ENCODE data around the gene APLP1. TPM values are rescaled to one million over a fixed set of nuclear protein-coding genes. Genes with fewer than 3 reads are reported as not detected.

APLP1 gene
- total and polyA plus RNA-seq, 2 experiments from 2014 or later: 30.2 to 36.0 TPM

DNA sequence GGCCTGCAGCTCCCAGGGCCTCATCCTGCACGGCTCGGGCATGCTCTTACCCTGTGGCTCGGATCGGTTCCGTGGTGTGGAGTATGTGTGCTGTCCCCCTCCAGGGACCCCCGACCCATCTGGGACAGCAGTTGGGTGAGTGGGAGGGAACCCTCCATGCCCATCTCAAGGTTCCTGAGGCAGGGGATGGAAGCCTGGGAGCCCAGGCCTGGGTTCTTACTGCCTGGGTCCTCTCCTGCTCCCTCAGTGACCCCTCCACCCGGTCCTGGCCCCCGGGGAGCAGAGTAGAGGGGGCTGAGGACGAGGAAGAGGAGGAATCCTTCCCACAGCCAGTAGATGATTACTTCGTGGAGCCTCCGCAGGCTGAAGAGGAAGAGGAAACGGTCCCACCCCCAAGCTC is 3.2 kb downstream of the APLP1 start:
- peaks cover 12% of the 10 kb centered on the region for H3K4me1 ChIP-seq (ENCODE audit: insufficient read depth)
- TF ChIP-seq STAT1 (IDR thresholded peaks at IDR 0.05; ENCODE audit: unreplicated experiment) (no peak), REST (IDR thresholded peaks at IDR 0.05; ENCODE audit: unreplicated experiment) (no peak), ZNF331 (CRISPR knock-in tag; IDR thresholded peaks at IDR 0.05; ENCODE audit: low read depth) (no peak), EZH2 (IDR thresholded peaks at IDR 0.05; ENCODE audit: low read depth, unreplicated experiment) (no peak), JUNB (IDR thresholded peaks at IDR 0.05; ENCODE audit: unreplicated experiment) (no peak), CTCF (conservative IDR thresholded peaks at IDR 0.05; ENCODE audit: low read depth in 2 of 2) (no peak), ZNF114 (CRISPR knock-in tag; IDR thresholded peaks at IDR 0.05) (no peak), POLR2AphosphoS5 (IDR thresholded peaks at IDR 0.05; ENCODE audit: low read depth) (no peak), NANOG (IDR thresholded peaks at IDR 0.05; ENCODE audit: borderline replicate concordance) (no peak)
- TF ChIP-seq, protein P1, sequence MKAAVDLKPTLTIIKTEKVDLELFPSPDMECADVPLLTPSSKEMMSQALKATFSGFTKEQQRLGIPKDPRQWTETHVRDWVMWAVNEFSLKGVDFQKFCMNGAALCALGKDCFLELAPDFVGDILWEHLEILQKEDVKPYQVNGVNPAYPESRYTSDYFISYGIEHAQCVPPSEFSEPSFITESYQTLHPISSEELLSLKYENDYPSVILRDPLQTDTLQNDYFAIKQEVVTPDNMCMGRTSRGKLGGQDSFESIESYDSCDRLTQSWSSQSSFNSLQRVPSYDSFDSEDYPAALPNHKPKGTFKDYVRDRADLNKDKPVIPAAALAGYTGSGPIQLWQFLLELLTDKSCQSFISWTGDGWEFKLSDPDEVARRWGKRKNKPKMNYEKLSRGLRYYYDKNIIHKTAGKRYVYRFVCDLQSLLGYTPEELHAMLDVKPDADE (IDR thresholded peaks at IDR 0.05): no peak
- no peaks in the 10 kb centered on the region for H3K9me2 ChIP-seq (ENCODE audit: insufficient read depth)
- H3K27ac ChIP-seq (ENCODE audit: low read depth): no peak overlapping the region
- no peak overlapping the region for H3K4me3 ChIP-seq
- H4K20me1 ChIP-seq (replicated peaks; ENCODE audit: insufficient read depth): no peaks in the 10 kb centered on the region
- no peaks in the 10 kb centered on the region for H3K36me3 ChIP-seq (ENCODE audit: insufficient read depth)
- H3K27me3 ChIP-seq (ENCODE audit: insufficient read depth): peaks cover 16% of the 10 kb centered on the region
- Mint-ChIP-seq H3K9me3 (no peaks in the 10 kb centered on the region; the same call in 2 of the 3 replicates), H3K4me3 (no peak overlapping the region), H3K27ac (no peak overlapping the region; the same call in 1 of the 2 replicates), H3K4me1 (peaks cover 23% of the 10 kb centered on the region), H3K27me3 (ENCODE audit: insufficient read depth, low read depth, poor library complexity) (peaks cover 29% of the 10 kb centered on the region), H3K36me3 (ENCODE audit: low read depth) (no peaks in the 10 kb centered on the region; the same call in 2 of the 3 replicates)
- no peak overlapping the region for H3K4me2 ChIP-seq
- H3K79me2 ChIP-seq (replicated peaks; ENCODE audit: insufficient read depth): no peaks in the 10 kb centered on the region
- DNase-seq (ENCODE audit: low spot score): no peak
- peaks cover 15% of the 10 kb centered on the region; the same call in 1 of the 2 replicates for H3F3A ChIP-seq (replicated peaks; ENCODE audit: low read depth)
- no peak overlapping the region for H2AFZ ChIP-seq
- no peak for ATAC-seq

Measured in GM23338 (cell line).